Heart left ventricle (tissue), 16 donors: Measurements from ENCODE around the gene ANO5. TPM values are rescaled to one million over a fixed set of nuclear protein-coding genes. Genes with fewer than 3 reads are reported as not detected.
"Not testable (repeated sequence)": the region's sequence is repeated elsewhere in the genome, so short reads cannot be mapped to it uniquely, and the experiment has no call there.

Source experiments
- ATAC-seq, 4 donors: fragments of 200-7000 bp; cut with Tn5 transposase; one replicate each; pipeline ENCODE4 v1.9.1; 2020 to 2022; ENCODE audit warnings: moderate library complexity in 4 of 4, mild to moderate bottlenecking in 3 of 4, moderate number of reproducible peaks in 1 of 4
- DNase-seq, 5 donors: peaks; one replicate each; pipeline ENCODE4 v3.0.0-alpha.2; 2020
- H3K27ac ChIP-seq, 12 donors: fragments of 200-600 bp; sonication (generic) in 4 of 12; one replicate each; pipeline versions ENCODE4 v1.5.0 to v1.8.0; 2016 to 2022; ENCODE audit warnings: mild to moderate bottlenecking in 2 of 12
- H3K27me3 ChIP-seq, 9 donors: fragments of 200-600 bp; sonication (generic) in 2 of 9; one replicate each; pipeline versions ENCODE4 v1.5.1 to v1.8.0; 2016 to 2022; ENCODE audit warnings: mild to moderate bottlenecking in 3 of 9
- H3K36me3 ChIP-seq, 9 donors: fragments of 200-600 bp; sonication (generic) in 2 of 9; one replicate each; pipeline versions ENCODE4 v1.5.0 to v1.8.0; 2018 to 2022; ENCODE audit warnings: mild to moderate bottlenecking in 2 of 9
- H3K4me1 ChIP-seq, 12 donors: fragments of 200-600 bp; sonication (generic) in 4 of 12; one replicate each; pipeline versions ENCODE4 v1.5.0 to v1.8.0; 2016 to 2022; ENCODE audit warnings: mild to moderate bottlenecking in 3 of 12
- H3K4me3 ChIP-seq, 12 donors: fragments of 200-600 bp; sonication (generic) in 4 of 12; one replicate each; pipeline versions ENCODE4 v1.5.0 to v1.8.0; 2017 to 2022; ENCODE audit warnings: mild to moderate bottlenecking in 9 of 12, moderate library complexity in 4 of 12
- H3K9me3 ChIP-seq, 12 donors: fragments of 200-600 bp; sonication (generic) in 4 of 12; one replicate each; pipeline versions ENCODE4 v1.5.0 to v1.8.0; 2016 to 2022; ENCODE audit warnings: mild to moderate bottlenecking in 1 of 12
- CTCF ChIP-seq, 12 donors: fragments of 200-600 bp; sonication (generic) in 4 of 12; IDR thresholded peaks; one replicate each; pipeline versions ENCODE4 v1.5.0 to v1.8.0; 2018 to 2022; ENCODE audit warnings: antibody characterized with exemption in 12 of 12, mild to moderate bottlenecking in 5 of 12
- POLR2A ChIP-seq, 2 donors: fragments of 450-650 bp; IDR thresholded peaks; one replicate each; pipeline ENCODE4 v1.6.1; 2017; ENCODE audit warnings: antibody characterized with exemption in 2 of 2, mild to moderate bottlenecking in 2 of 2, moderate library complexity in 2 of 2
- WGBS, 4 donors: extraction: QIAGEN DNeasy Blood & Tissue Kit in 2 of 4; methylation state at CpG; one replicate each; pipeline versions ENCODE4 v1.1.5 to v1.1.7; 2013 to 2018; 5-methylcytosine and 5-hydroxymethylcytosine counted together
- intact Hi-C, 10 donors: fragments of 100-400 bp; cut with DNase I; formaldehyde crosslinking; loops; one replicate each; pipeline versions ENCODE4 v1.11.1 to v1.14.2; 2022
- polyA plus RNA-seq, 2 donors: library from polyadenylated mRNA; stranded (reverse); fragments of 200-250 nt; gene quantifications; one replicate each; pipeline ENCODE4 v1.2.3, GENCODE V29; 2013
- total RNA-seq, 9 donors: library from RNA; depleted of rRNA in 2 of 9; stranded (reverse); fragments of >200 nt in 2 of 9; fragmentation: NEBNext Ultra II Directional in 3 of 9; extraction: Animal tissue kit (Norgen Biotek cat#: 25700) in 3 of 9; gene quantifications; one replicate each; pipeline versions ENCODE4 v1.1.0 to v1.2.4, GENCODE V29; 2016 to 2023
- donor health status: ischemic (EF 13 %, LVEDD 7.1; RV severe dilation, severe dysfunction).
- donor health status: healthy with polysubstance abuse.
- donor health status: DM: no; HTN: yes; CAD: no.
- donor health status: DM: no; HTN: no; CAD: no.
- donor health status: ischemic (EF 25% LVEDD 6.9; RV normal size, moderate dysfunction).
- donor health status: ischemic (EF 25% LVEDD 5.7; RV mildly dilated, moderate dysfunction).
- donor health status: healthy.
- donor health status: DM: yes; HTN: yes; CAD: no.
- donor health status: ischemic (EF 35%, LVEDD 5.7; RV mildly dilated, moderate dysfunction).
- donor health status: nonischemic (EF 11% LVEDD 7.7; RV severe dilation, severe dysfunction).
- donor health status: DM: yes; HTN: yes; CAD: no.
- donor health status: PGD.
- donor health status: ischemic (EF 29% LVEDD 5.4; RV normal size, mild dysfunction).
- donor health status: nonischemic (EF 23%, LVEDD 6.1; RV moderate dilation, normal function).

The ANO5 gene
- total and polyA plus RNA-seq, 11 donors: 9.6 to 86.8 (median 54.5) TPM

- H3K4me3 ChIP-seq: no peak overlapping the region
- H3K9me3 ChIP-seq: no peaks in the 10 kb centered on the region
- intact Hi-C loops: no loop called here
- no peaks in the 10 kb centered on the region for H3K4me1 ChIP-seq
- no peak overlapping the region for H3K27ac ChIP-seq
- no peaks in the 10 kb centered on the region for H3K27me3 ChIP-seq
- ATAC-seq (no peak), DNase-seq (no peak)
- peaks cover 0 to 64% (median 9%) of the 10 kb centered on the region in 9 donors for H3K36me3 ChIP-seq
- TF ChIP-seq CTCF (IDR thresholded peaks at IDR 0.05): no peak
- TF ChIP-seq POLR2A (IDR thresholded peaks at IDR 0.05): no peak
These were observed 82.7 kb downstream of the ANO5 start for GRCh38 chr11:22275600-22275999.

- H3K36me3 ChIP-seq: peaks cover 0 to 58% (median 3%) of the 10 kb centered on the region in 9 donors
- DNase-seq: no peak
These were observed 83.7 kb downstream of the ANO5 start for GRCh38 chr11:22276535-22276934.

GRCh38 chr11:22284991-22285390 lies 92.1 kb downstream of the ANO5 start:
- H3K27me3 ChIP-seq, H3K9me3 ChIP-seq, ATAC-seq, H3K4me3 ChIP-seq, H3K4me1 ChIP-seq, H3K27ac ChIP-seq, intact Hi-C loops: not testable (repeated sequence)
- WGBS, 4 donors: 86 to 95% (median 89%) methylated on average over 17 of the region's 17 CpGs
- peaks cover 0 to 19% (median 0%) of the 10 kb centered on the region in 9 donors for H3K36me3 ChIP-seq
- peak in 2 of 5 donors; percentile 21 to 51 for DNase-seq

More at GRCh38 chr11:22276535-22276934, 83.7 kb downstream of the ANO5 start:
- 68 to 82% (median 74%) methylated on average over 4 of the region's 4 CpGs for WGBS, 4 donors
- Histone ChIP-seq H3K27ac (no peak overlapping the region), H3K4me1 (no peaks in the 10 kb centered on the region), H3K4me3 (no peak overlapping the region), H3K9me3 (no peaks in the 10 kb centered on the region), H3K27me3 (no peaks in the 10 kb centered on the region)
- TF ChIP-seq CTCF (IDR thresholded peaks at IDR 0.05): no peak
- no peak for TF ChIP-seq POLR2A (IDR thresholded peaks at IDR 0.05)
- intact Hi-C loops: no loop called here
- no peak for ATAC-seq

- Histone ChIP-seq H3K4me1 (no peaks in the 10 kb centered on the region), H3K27ac (no peak overlapping the region), H3K9me3 (no peaks in the 10 kb centered on the region), H3K27me3 (peaks cover 0 to 10% (median 0%) of the 10 kb centered on the region in 9 donors), H3K36me3 (no peaks in the 10 kb centered on the region), H3K4me3 (no peak overlapping the region)
- no peak for DNase-seq
- ATAC-seq: no peak
- TF ChIP-seq CTCF (IDR thresholded peaks at IDR 0.05): no peak
- no peak for TF ChIP-seq POLR2A (IDR thresholded peaks at IDR 0.05)
- intact Hi-C loops: loop anchor here in 9 of 10 donors (5.0 to 10.0 kb wide), 5 partner anchors 130 to 1658 kb away; no protein-coding TSS in a partner anchor
These were observed 109.5 kb downstream of the ANO5 start for GRCh38 chr11:22302368-22302767.

GRCh38 chr11:22304337-22304961 lies 111.6 kb downstream of the ANO5 start:
- Histone ChIP-seq H3K9me3 (no peaks in the 10 kb centered on the region), H3K27ac (no peak overlapping the region), H3K36me3 (no peaks in the 10 kb centered on the region), H3K27me3 (peaks cover 0 to 11% (median 0%) of the 10 kb centered on the region in 9 donors), H3K4me1 (no peaks in the 10 kb centered on the region), H3K4me3 (no peak overlapping the region)
- ATAC-seq: no peak
- 39 to 48% (median 43%) methylated on average over 5 of the region's 5 CpGs for WGBS, 4 donors
- no peak for DNase-seq
- intact Hi-C loops: loop anchor here in 9 of 10 donors (2.0 to 10.0 kb wide), 6 partner anchors 132 to 1660 kb away; no protein-coding TSS in a partner anchor
- TF ChIP-seq POLR2A (IDR thresholded peaks at IDR 0.05) (no peak), CTCF (IDR thresholded peaks at IDR 0.05) (peak; percentile 56 to 81 (median 68))
